GM19238 (cell line): ENCODE measurements around the gene ATP10A.

Experiments
- DNase-seq: peaks from one replicate; pipeline ENCODE4 v3.0.0; 2011; ENCODE audit warnings: low spot score; ENCODE audit not compliant: insufficient read length

ATP10A gene

GRCh38 chr15:25740383-25741255 lies 122.5 kb downstream of the ATP10A start:
- no peak for DNase-seq

- DNase-seq, result no peak
Measured at GRCh38 chr15:25739687-25740121, 123.4 kb downstream of the ATP10A start.

GRCh38 chr15:25738171-25738965 lies 124.8 kb downstream of the ATP10A start:
- no peak for DNase-seq

- no peak for DNase-seq
Measured at GRCh38 chr15:25737218-25737643, 125.9 kb downstream of the ATP10A start.

- no peak for DNase-seq
Measured at GRCh38 chr15:25736461-25736860, 126.7 kb downstream of the ATP10A start.

- no peak for DNase-seq
Measured at GRCh38 chr15:25735550-25736384, 127.4 kb downstream of the ATP10A start.

GRCh38 chr15:25734680-25735355 lies 128.3 kb downstream of the ATP10A start:
- DNase-seq, result no peak

- no peak for DNase-seq
Measured at GRCh38 chr15:25733856-25734679, 129.1 kb downstream of the ATP10A start.

GRCh38 chr15:25733036-25733855 lies 129.9 kb downstream of the ATP10A start:
- no peak for DNase-seq

GRCh38 chr15:25732191-25732590 lies 130.9 kb downstream of the ATP10A start:
- no peak for DNase-seq

- no peak for DNase-seq
Measured at GRCh38 chr15:25731411-25731810, 131.7 kb downstream of the ATP10A start.

GRCh38 chr15:25730918-25731317 lies 132.2 kb downstream of the ATP10A start:
- no peak for DNase-seq

- DNase-seq, result no peak
Measured at GRCh38 chr15:25728816-25729215, 134.3 kb downstream of the ATP10A start.

- DNase-seq, result no peak
Measured at GRCh38 chr15:25727867-25728600, 135.1 kb downstream of the ATP10A start.

GRCh38 chr15:25727116-25727515 lies 136.0 kb downstream of the ATP10A start:
- DNase-seq, result no peak

GRCh38 chr15:25725758-25726157 lies 137.4 kb downstream of the ATP10A start:
- no peak for DNase-seq

- DNase-seq, result no peak
Measured at GRCh38 chr15:25724899-25725298, 138.2 kb downstream of the ATP10A start.

- DNase-seq, result no peak
Measured at GRCh38 chr15:25721605-25721955, 141.5 kb downstream of the ATP10A start.
